Transverse colon (tissue), 4 donors: ENCODE data around the gene DLG5.

ENCODE experiments used
- CTCF ChIP-seq, 5 experiments: fragments of 200-600 bp in 3 of 5; fragments of 450-650 bp in 2 of 5; sonication (generic) in 3 of 5; IDR thresholded peaks; 1 replicate in 2 of 5; 2 replicates in 3 of 5; pipeline ENCODE4 v1.5.1; 2016 to 2017; ENCODE audit warnings: antibody characterized with exemption in 5 of 5, inconsistent platforms in 3 of 5, mild to moderate bottlenecking in 2 of 5, moderate library complexity in 1 of 5
- POLR2A ChIP-seq: fragments of 450-650 bp; IDR thresholded peaks from one replicate; pipeline ENCODE4 v1.6.1; 2016; ENCODE audit warnings: antibody characterized with exemption, mild to moderate bottlenecking, moderate library complexity
- POLR2AphosphoS5 ChIP-seq, 3 donors: sonication (generic); formaldehyde crosslinking; IDR thresholded peaks; one replicate each; pipeline ENCODE4 v1.6.1; 2016; ENCODE audit warnings: antibody characterized with exemption in 3 of 3

GRCh38 chr10:77827366-77827765 is 99.2 kb downstream of the DLG5 start:
- TF ChIP-seq CTCF (IDR thresholded peaks at IDR 0.05) (no peak), POLR2A (no peak), POLR2AphosphoS5 (IDR thresholded peaks at IDR 0.05) (no peak)
